Osteoblast (primary cell): ENCODE data around the gene SPATS2L. TPM values are rescaled to one million over a fixed set of nuclear protein-coding genes. Genes with fewer than 3 reads are reported as not detected.

Source experiments
- DNase-seq: peaks from one replicate; pipeline ENCODE4 v3.0.0; 2011; ENCODE audit warnings: low spot score, mixed read lengths; ENCODE audit not compliant: insufficient read length; ENCODE audit errors: missing footprints
- H2AFZ ChIP-seq: 2 replicates; pipeline ENCODE4 v1.6.0; 2011; ENCODE audit warnings: mild to moderate bottlenecking, low read length
- H3K27ac ChIP-seq: 2 replicates; pipeline ENCODE4 v1.5.1; 2011; ENCODE audit warnings: mild to moderate bottlenecking, low read depth, low read length, moderate library complexity
- H3K27me3 ChIP-seq: 2 replicates; pipeline ENCODE4 v1.6.0; 2012; ENCODE audit warnings: mild to moderate bottlenecking, control low read depth, inconsistent platforms, low read length, moderate library complexity; ENCODE audit not compliant: insufficient read depth
- H3K36me3 ChIP-seq: 2 replicates; pipeline ENCODE4 v1.5.1; 2011; ENCODE audit warnings: mild to moderate bottlenecking, low read length, control low read depth, moderate library complexity; ENCODE audit not compliant: insufficient read depth
- H3K4me1 ChIP-seq: 2 replicates; pipeline ENCODE4 v1.5.1; 2011; ENCODE audit warnings: mild to moderate bottlenecking, low read length, control low read depth, moderate library complexity; ENCODE audit not compliant: insufficient read depth
- H3K4me2 ChIP-seq: 2 replicates; pipeline ENCODE4 v1.6.0; 2011; ENCODE audit warnings: mild to moderate bottlenecking, low read length; ENCODE audit not compliant: insufficient read depth
- H3K4me3 ChIP-seq: fragments of 200-600 bp; sonication (generic); 3 replicates; pipeline ENCODE4 v1.5.1; 2012; ENCODE audit warnings: mild to moderate bottlenecking, low read length, inconsistent platforms; ENCODE audit not compliant: insufficient read depth
- H3K79me2 ChIP-seq: 2 replicates; pipeline ENCODE4 v1.6.0; 2012; ENCODE audit warnings: mild to moderate bottlenecking, low read length, control low read depth, inconsistent platforms; ENCODE audit not compliant: insufficient read depth
- H3K9me3 ChIP-seq: 2 replicates; pipeline ENCODE4 v1.5.1; 2011; ENCODE audit warnings: low read depth, low read length, control low read depth
- H4K20me1 ChIP-seq: 2 replicates; pipeline ENCODE4 v1.6.0; 2012; ENCODE audit warnings: mild to moderate bottlenecking, low read length, control low read depth; ENCODE audit not compliant: insufficient read depth
- total RNA-seq: library from RNA; depleted of rRNA; stranded (reverse); fragments of >200 nt; gene quantifications from 2 replicates; pipeline ENCODE4 v1.2.3, GENCODE V29; 2012
- TF ChIP-seq, protein P1 (sequence below): IDR thresholded peaks from 2 replicates; pipeline ENCODE4 v1.5.1; 2011; ENCODE audit warnings: mild to moderate bottlenecking, low read depth, low read length, moderate library complexity; ENCODE audit errors: extremely low read depth

Gene SPATS2L
- total RNA-seq, 1 donor: 74.6 TPM

DNA sequence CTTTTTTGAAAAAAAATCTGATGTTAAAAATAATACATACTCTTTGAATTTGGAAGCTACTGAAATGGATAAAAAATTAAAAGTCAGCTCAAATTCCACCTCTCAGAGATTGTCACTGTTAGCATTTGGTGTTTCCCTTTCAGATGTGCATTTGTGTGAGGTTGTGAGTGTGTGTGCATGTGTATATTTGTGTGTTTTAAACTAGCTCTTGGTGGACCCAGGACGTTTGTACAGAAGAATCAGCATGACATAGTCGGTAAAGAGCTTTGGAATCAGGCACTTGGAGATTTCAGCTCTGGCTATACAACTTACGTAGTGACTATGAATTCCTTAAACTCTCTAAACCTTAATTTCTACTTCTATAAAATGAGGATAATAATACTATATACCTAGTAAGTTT lies 14.5 kb downstream of the SPATS2L start:
- TF ChIP-seq, protein P1, sequence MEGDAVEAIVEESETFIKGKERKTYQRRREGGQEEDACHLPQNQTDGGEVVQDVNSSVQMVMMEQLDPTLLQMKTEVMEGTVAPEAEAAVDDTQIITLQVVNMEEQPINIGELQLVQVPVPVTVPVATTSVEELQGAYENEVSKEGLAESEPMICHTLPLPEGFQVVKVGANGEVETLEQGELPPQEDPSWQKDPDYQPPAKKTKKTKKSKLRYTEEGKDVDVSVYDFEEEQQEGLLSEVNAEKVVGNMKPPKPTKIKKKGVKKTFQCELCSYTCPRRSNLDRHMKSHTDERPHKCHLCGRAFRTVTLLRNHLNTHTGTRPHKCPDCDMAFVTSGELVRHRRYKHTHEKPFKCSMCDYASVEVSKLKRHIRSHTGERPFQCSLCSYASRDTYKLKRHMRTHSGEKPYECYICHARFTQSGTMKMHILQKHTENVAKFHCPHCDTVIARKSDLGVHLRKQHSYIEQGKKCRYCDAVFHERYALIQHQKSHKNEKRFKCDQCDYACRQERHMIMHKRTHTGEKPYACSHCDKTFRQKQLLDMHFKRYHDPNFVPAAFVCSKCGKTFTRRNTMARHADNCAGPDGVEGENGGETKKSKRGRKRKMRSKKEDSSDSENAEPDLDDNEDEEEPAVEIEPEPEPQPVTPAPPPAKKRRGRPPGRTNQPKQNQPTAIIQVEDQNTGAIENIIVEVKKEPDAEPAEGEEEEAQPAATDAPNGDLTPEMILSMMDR: no peak
- Histone ChIP-seq H3K9me3 (no peaks in the 10 kb centered on the region), H3K4me1 (peaks cover 34% of the 10 kb centered on the region), H3K36me3 (no peaks in the 10 kb centered on the region), H3K27ac (no peak overlapping the region), H2AFZ (no peak overlapping the region), H4K20me1 (peaks cover 3% of the 10 kb centered on the region), H3K4me2 (no peak overlapping the region), H3K27me3 (no peaks in the 10 kb centered on the region), H3K79me2 (peaks cover 95% of the 10 kb centered on the region), H3K4me3 (no peak overlapping the region)
- DNase-seq: no peak

DNA sequence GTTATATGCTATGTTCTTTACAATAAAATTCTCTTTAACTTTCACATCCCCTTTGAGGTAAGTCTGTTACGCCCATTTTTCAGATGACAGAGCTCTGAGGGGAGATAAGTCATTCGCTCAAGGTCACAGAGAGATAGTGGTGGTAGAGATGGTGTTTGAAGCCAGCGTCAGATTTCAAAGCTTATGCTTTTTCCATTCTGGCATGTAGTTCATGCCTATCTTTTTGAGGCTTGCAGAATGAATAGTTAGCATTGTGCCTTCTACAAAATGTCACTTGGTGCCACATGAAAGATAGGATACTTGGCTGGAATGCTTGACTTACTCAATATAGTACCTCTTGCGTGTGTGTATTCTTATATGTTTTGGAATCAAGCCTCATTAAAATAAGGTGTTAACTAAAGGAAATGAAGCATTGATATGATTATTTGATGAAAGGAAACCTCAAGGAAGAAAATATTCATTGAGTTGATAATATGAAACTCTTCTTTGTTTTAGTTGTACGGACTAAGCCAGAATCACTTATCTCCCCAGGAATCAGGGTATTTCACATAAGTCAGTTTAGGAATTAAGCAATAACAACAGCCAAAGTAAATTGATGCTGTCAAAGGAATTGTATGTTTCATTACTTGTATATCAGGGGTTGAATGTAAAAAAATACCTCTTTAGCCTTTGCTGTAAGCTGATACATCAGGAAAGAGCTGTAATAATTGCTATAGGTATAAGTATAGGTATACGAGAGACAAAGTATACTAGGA lies 15.5 kb downstream of the SPATS2L start:
- no peak overlapping the region for H3K4me3 ChIP-seq
- no peak for DNase-seq
- peaks cover 94% of the 10 kb centered on the region for H3K79me2 ChIP-seq
- TF ChIP-seq, protein P1: no peak
- H4K20me1 ChIP-seq: peaks cover 3% of the 10 kb centered on the region
- no peak overlapping the region for H3K27ac ChIP-seq
- no peaks in the 10 kb centered on the region for H3K27me3 ChIP-seq
- no peaks in the 10 kb centered on the region for H3K36me3 ChIP-seq
- no peaks in the 10 kb centered on the region for H3K9me3 ChIP-seq
- peaks cover 24% of the 10 kb centered on the region for H3K4me1 ChIP-seq
- H2AFZ ChIP-seq: no peak overlapping the region
- H3K4me2 ChIP-seq: no peak overlapping the region

DNA sequence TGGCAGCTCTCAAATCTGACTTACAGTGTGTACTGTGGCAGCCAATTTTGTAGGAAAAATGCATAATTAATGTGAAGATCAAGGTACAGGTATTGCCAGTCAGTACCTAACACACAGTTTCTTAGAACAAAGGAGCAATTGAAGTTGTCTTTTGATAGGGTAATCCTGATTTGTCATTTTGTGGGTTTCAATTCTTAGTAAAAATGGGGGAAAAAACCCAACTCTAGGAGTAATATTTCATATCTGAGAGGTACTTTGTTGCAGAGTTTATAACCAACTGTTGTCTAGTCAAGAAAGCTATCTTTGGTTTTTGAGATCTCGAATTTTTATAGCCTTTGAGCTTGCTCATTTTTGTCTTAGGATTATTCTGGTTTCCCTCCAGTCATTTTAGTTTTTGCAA lies 16.1 kb downstream of the SPATS2L start:
- no peaks in the 10 kb centered on the region for H3K27me3 ChIP-seq
- H3K4me2 ChIP-seq: no peak overlapping the region
- H3K36me3 ChIP-seq: no peaks in the 10 kb centered on the region
- H3K79me2 ChIP-seq: peaks cover 94% of the 10 kb centered on the region
- TF ChIP-seq, protein P1: no peak
- no peaks in the 10 kb centered on the region for H3K9me3 ChIP-seq
- DNase-seq: no peak
- peaks cover 19% of the 10 kb centered on the region for H3K4me1 ChIP-seq
- H4K20me1 ChIP-seq: peaks cover 3% of the 10 kb centered on the region
- H3K4me3 ChIP-seq: no peak overlapping the region
- H3K27ac ChIP-seq: no peak overlapping the region
- no peak overlapping the region for H2AFZ ChIP-seq

DNA sequence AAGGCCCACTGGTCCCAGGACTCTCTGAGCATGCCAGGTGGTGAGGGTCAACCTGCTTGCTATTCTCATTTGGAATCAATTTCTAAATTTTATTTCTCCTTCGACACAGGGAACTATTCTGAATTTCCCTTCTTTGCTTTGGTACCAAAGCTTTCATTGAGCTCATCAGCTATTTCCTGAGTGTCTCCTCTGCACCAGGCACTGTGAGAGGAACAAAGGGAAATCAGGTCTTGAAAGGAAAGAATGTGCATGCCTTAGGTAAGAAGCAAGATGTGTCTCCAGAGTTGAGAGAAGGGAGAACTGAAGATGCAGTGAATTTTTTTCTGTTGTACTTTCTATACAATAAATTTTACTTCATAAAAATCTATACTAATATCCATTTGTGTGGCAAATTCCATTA lies 17.9 kb downstream of the SPATS2L start:
- Histone ChIP-seq H3K27me3 (no peaks in the 10 kb centered on the region), H2AFZ (no peak overlapping the region), H3K4me1 (peaks cover 11% of the 10 kb centered on the region), H3K4me3 (no peak overlapping the region), H3K79me2 (peaks cover 94% of the 10 kb centered on the region), H4K20me1 (peaks cover 3% of the 10 kb centered on the region), H3K27ac (no peak overlapping the region), H3K36me3 (no peaks in the 10 kb centered on the region), H3K4me2 (no peak overlapping the region), H3K9me3 (no peaks in the 10 kb centered on the region)
- no peak for DNase-seq
- TF ChIP-seq, protein P1: no peak
